ENCODE results near the gene WWOX. TPM values are rescaled to one million over a fixed set of nuclear protein-coding genes. Genes with fewer than 3 reads are reported as not detected.

Gene WWOX
- total and polyA plus RNA-seq, 2 of the 8 experiments (the other 6 are each of a cell fraction or from before 2014, with no cell fraction given): 5.4 to 16.7 TPM

DNA sequence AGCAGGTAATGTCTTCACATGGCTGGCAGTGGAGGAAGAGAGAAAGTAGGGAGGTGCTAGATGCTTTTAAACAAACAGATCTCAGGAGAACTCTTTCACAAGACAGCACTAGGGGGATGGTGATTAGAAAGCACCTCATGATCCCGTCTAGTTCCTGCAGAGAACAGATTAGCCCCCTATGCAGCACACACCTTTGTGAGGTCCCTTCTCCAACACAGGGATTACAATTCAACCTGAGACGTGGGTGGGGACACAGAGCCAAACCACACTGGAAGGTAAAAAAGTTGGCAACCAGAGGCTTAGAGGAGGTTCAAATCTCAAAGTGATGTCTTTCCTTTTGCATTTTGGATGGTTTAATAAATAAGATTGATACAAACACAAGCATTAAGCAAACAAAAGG, 394.7 kb downstream of the WWOX start:
- Histone ChIP-seq H3K79me1 (ENCODE audit: low read depth, low read length) (no peaks in the 10 kb centered on the region), H3K9me3 (ENCODE audit: insufficient read depth in 2 of 2, low read depth in 1 of 2, low read length in 1 of 2) (no peaks in the 10 kb centered on the region), H3K4me3 (ENCODE audit: extremely low read depth in 1 of 4, insufficient read depth in 2 of 4, low read depth in 3 of 4, low read length in 4 of 4) (no peak overlapping the region), H2BK12ac (ENCODE audit: low read depth, low read length) (no peak overlapping the region), H2AK5ac (ENCODE audit: low read depth, low read length) (no peak overlapping the region), H3K27ac (ENCODE audit: low read depth, low read length) (no peak overlapping the region), H3K4me2 (ENCODE audit: insufficient read depth in 1 of 2, low read depth in 2 of 2, low read length in 2 of 2) (no peak overlapping the region), H3K9ac (replicated peaks in 1 of 4; ENCODE audit: extremely low read depth in 1 of 4, low read depth in 3 of 4, low read length in 3 of 4) (no peak overlapping the region), H3K23me2 (ENCODE audit: low read depth, low read length) (no peaks in the 10 kb centered on the region), H3K36me3 (ENCODE audit: control insufficient read depth in 2 of 4, insufficient read depth in 4 of 4, low read length in 3 of 4) (no peaks in the 10 kb centered on the region), H3K4ac (replicated peaks; ENCODE audit: insufficient read length, low read depth, low read length) (no peak overlapping the region), H2BK20ac (ENCODE audit: low read length) (no peak overlapping the region), H3K14ac (ENCODE audit: insufficient read length) (no peak overlapping the region), H3K79me2 (ENCODE audit: control insufficient read depth in 1 of 2, insufficient read depth in 2 of 2, low read length in 2 of 2) (no peaks in the 10 kb centered on the region), H2BK120ac (replicated peaks; ENCODE audit: low read depth, low read length) (no peak overlapping the region), H3K23ac (ENCODE audit: insufficient read length) (no peak overlapping the region), H4K20me1 (replicated peaks in 1 of 2; ENCODE audit: control insufficient read depth in 1 of 2, insufficient read depth in 2 of 2, low read length in 2 of 2) (no peaks in the 10 kb centered on the region), H2BK15ac (ENCODE audit: low read length) (no peak overlapping the region), H4K91ac (replicated peaks; ENCODE audit: insufficient read length, low read length) (no peak overlapping the region), H3K4me1 (replicated peaks in 1 of 4; ENCODE audit: control insufficient read depth in 3 of 4, insufficient read depth in 4 of 4, low read length in 3 of 4) (no peaks in the 10 kb centered on the region), H4K5ac (ENCODE audit: insufficient read length, low read depth, low read length) (no peak overlapping the region), H3K56ac (replicated peaks; ENCODE audit: insufficient read length, low read depth, low read length) (no peak overlapping the region), H4K8ac (ENCODE audit: extremely low read depth, insufficient read depth, low read length) (no peak overlapping the region), H3K27me3 (replicated peaks in 1 of 4; ENCODE audit: control insufficient read depth in 3 of 4, extremely low read depth in 1 of 4, insufficient read depth in 3 of 4, low read length in 3 of 4) (no peaks in the 10 kb centered on the region), H3K18ac (ENCODE audit: extremely low read depth, low read length) (no peak overlapping the region), H2BK5ac (ENCODE audit: low read depth, low read length) (no peak overlapping the region), H2AFZ (ENCODE audit: low read length) (no peak overlapping the region)
- DNase-seq (ENCODE audit: low read depth in 1 of 2, low spot score in 2 of 2) (no peak), FAIRE-seq (no peak)
- CTCF ChIA-PET (ENCODE audit: partially characterized antibody): no interaction called here
- WGBS, 2 experiments (ENCODE audit: extremely low coverage in 1 of 2, insufficient coverage in 1 of 2, insufficient read length in 1 of 2, insufficient replicate concordance in 2 of 2, low coverage in 1 of 2, low lambda C conversion rate in 2 of 2, missing lambda C conversion rate in 1 of 2): 57% methylated on average over 2 of the region's 2 CpGs; no CpG with 5 or more reads in 1 of the 2 experiments
- POLR2A ChIA-PET (ENCODE audit: partially characterized antibody): no interaction called here
- TF ChIP-seq GABPA (IDR thresholded peaks at IDR 0.05; ENCODE audit: borderline replicate concordance, insufficient read depth, low read length) (no peak), BACH1 (IDR thresholded peaks at IDR 0.05; ENCODE audit: low read length) (no peak), SAP30 (IDR thresholded peaks at IDR 0.05; ENCODE audit: insufficient read depth, insufficient replicate concordance, low read length) (no peak), POU5F1 (IDR thresholded peaks at IDR 0.05; ENCODE audit: low read depth, low read length) (no peak), KDM5A (IDR thresholded peaks at IDR 0.05; ENCODE audit: low read length) (no peak), CBX5 (IDR thresholded peaks at IDR 0.05; ENCODE audit: low read depth, low read length) (no peak), NRF1 (IDR thresholded peaks at IDR 0.05; ENCODE audit: low read depth, low read length) (no peak), CHD2 (IDR thresholded peaks at IDR 0.05; ENCODE audit: low read length) (no peak), CHD1 (IDR thresholded peaks at IDR 0.05; ENCODE audit: low read depth, low read length) (no peak), EZH2 (IDR thresholded peaks at IDR 0.05; ENCODE audit: low read depth, low read length, severe bottlenecking) (no peak), FOSL1 (IDR thresholded peaks at IDR 0.05; ENCODE audit: insufficient read depth, low read depth, low read length) (no peak), RXRA (IDR thresholded peaks at IDR 0.05; ENCODE audit: insufficient read depth, low read depth, low read length) (no peak), PHF8 (conservative IDR thresholded peaks at IDR 0.05; ENCODE audit: low read depth, low read length) (no peak)
- TF ChIP-seq, protein P1, sequence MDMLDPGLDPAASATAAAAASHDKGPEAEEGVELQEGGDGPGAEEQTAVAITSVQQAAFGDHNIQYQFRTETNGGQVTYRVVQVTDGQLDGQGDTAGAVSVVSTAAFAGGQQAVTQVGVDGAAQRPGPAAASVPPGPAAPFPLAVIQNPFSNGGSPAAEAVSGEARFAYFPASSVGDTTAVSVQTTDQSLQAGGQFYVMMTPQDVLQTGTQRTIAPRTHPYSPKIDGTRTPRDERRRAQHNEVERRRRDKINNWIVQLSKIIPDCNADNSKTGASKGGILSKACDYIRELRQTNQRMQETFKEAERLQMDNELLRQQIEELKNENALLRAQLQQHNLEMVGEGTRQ (IDR thresholded peaks at IDR 0.05; ENCODE audit: low read length): no peak

Data from H1 (cell line).